ENCODE measurements around the gene PDE7B.
"Not testable (repeated sequence)": the region's sequence is repeated elsewhere in the genome, so short reads cannot be mapped to it uniquely, and the experiment has no call there.

PDE7B gene

DNA sequence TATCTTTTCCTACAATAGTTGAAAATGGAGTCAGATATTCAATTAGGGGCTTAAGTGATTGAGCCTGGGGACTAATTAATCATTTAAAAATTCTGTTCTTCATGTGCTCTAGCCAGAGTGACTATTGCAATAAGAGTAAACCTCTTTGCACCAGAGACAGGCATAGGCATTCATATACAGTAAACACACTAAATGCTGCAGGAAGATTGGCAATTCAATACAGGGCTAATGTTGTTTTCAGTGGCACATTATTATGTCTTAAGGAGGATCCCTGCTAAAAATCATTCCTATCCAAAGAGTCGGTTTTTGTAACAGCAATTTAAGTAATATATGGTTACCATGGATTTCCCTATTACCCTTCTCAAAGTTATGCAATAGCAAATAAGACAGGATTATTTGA, 1.2 kb downstream of the PDE7B start:
- no peak for DNase-seq

GRCh38 chr6:135853227-135853626, 1.7 kb downstream of the PDE7B start:
- DNase-seq: no peak

DNA sequence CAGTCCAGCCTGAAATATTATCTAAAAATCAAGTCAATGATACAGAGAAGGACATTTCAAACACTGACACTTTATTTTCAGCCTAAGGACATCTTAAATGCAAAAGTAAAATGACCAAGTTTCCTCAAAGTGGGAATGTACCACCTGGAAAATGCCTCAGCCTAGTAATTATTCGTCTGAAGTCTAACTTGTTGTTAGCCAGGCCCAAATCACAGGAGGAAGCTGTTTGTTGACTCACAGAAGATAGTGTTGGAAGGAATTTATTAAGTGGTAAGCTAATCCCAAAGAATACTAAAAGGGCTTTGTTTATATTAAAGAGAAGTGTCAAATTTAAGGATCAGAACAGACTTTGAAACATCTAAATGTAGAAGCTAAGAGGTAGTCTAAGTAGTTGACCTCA, 2.5 kb downstream of the PDE7B start:
- no peak for DNase-seq

DNA sequence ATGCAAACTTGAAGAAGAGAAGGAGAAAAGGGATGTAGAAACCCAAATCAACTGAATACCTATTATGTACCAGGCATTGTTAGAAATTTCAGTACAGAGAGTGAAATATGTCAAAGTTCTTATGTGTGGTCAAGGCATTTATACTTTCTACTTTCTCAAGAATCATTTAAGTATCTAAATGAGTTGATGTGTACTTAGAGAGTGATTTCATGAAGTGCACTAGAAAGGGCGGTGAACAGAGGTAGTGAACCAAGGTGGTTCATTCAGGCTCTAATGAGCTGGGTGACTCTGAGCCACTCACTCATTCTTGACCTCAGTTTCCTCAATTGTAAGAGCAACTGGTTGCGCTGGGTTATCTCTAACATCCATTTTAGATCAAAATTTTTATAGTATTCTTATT, 3.3 kb downstream of the PDE7B start:
- DNase-seq: no peak

- no peak for DNase-seq
Observed at GRCh38 chr6:135858931-135859330, 7.4 kb downstream of the PDE7B start.

DNA sequence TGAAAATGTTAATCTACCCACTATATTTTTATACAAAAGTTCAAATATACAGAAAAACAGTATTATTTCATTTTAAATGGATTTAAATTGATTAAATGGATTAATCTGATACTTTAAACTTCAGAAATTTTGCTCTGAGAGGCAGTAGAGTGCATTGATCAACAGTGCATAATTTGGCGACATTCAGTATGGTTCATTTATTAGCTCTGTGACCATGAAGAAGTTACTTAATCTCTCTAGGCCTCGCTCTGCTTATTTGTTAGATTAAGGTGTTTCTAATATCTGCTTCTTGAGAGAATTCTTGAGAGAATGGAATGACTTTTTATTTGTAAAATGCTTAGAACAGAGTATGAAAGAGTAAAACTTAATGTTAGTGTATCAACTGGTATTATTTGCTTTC, 8.9 kb downstream of the PDE7B start:
- DNase-seq: no peak

- DNase-seq: no peak
Observed at GRCh38 chr6:135861189-135861588, 9.7 kb downstream of the PDE7B start.

- not testable (repeated sequence) for DNase-seq
Observed at GRCh38 chr6:135864929-135865328, 13.4 kb downstream of the PDE7B start.

GRCh38 chr6:135866445-135867123, 15.1 kb downstream of the PDE7B start:
- DNase-seq: no peak

- no peak for DNase-seq
Observed at GRCh38 chr6:135867332-135867731, 15.8 kb downstream of the PDE7B start.

GRCh38 chr6:135869857-135870256, 18.4 kb downstream of the PDE7B start:
- no peak for DNase-seq

- no peak for DNase-seq
Observed at GRCh38 chr6:135870722-135871121, 19.2 kb downstream of the PDE7B start.

DNA sequence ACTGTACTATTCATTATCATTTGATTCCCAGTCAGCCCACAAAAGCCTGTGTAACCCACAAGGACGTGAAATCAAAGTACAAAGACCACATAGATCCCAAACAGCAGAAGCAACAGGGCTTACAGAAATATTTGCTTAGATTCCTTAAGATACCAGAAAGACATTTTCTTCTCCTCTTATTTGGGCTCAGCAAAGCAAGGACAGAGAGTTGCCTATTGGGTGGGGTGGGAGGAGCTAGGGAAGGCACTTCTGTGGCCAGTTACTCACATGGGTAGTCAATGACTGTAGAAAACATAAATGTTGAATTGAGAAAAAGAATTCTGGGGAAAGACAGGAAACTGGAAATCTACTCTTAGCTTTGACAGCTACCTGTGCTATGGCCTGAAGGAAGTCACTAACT, 19.8 kb downstream of the PDE7B start:
- no peak for DNase-seq

DNA sequence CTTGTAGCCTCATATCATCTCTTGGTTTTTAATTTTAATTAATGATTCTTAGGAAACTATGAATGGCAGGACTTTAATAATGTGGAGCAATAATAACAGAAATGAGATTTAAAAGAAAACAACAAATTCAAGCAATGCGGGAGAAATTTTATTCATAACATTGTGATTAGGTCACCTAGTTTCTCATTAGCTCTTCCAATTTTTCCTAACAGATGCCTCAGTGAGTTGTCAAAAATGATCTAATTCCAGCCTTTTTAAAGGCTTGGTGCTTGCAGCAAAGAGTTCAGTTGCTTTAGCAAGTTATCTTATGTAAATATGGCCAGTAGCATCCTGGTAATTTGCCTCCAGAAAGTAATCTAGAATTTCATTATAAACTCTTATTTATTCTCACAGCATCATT, 20.4 kb downstream of the PDE7B start:
- no peak for DNase-seq

DNA sequence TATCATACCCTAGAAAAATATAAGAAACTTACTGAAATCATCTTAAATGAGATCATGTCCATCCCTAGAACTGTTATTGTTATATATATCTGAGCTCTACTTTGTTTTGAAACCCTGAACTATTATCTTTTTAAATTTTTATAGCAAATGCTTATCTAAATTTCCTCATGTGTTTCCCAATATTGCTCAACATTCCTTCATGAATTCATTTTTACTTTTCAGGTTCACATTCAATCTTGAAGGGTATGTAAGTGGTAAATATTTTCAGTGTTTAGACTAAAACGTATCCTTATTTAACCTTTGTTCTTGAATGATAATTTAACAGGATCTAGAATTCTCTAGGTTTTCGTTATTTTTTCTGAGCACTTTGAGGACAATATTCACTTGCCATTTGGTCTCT, 23.9 kb downstream of the PDE7B start:
- no peak for DNase-seq

- DNase-seq: no peak
Observed at GRCh38 chr6:135876058-135876457, 24.6 kb downstream of the PDE7B start.

DNA sequence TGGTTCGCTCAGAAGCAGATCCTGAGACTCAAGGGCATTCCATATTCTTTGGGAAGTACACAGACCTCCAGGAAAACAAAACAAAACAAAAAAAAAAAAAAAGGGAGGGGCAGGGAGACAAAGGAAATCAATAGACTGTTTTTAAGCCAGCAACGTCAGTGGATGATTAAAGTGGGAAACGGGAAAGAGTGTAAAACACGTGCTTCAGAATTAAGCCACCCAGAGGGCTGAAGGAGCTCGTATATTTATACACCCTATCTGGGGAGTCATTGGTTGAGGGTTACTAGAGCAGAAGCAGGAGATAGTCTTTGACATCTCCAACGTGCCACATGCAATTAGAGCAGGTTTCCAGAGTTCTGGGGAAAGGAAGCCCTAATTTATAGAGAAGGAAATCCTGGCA, 26.2 kb downstream of the PDE7B start:
- DNase-seq: no peak

GRCh38 chr6:135880066-135880972, 28.8 kb downstream of the PDE7B start:
- no peak for DNase-seq

GRCh38 chr6:135883045-135883444, 31.5 kb downstream of the PDE7B start:
- no peak for DNase-seq

DNA sequence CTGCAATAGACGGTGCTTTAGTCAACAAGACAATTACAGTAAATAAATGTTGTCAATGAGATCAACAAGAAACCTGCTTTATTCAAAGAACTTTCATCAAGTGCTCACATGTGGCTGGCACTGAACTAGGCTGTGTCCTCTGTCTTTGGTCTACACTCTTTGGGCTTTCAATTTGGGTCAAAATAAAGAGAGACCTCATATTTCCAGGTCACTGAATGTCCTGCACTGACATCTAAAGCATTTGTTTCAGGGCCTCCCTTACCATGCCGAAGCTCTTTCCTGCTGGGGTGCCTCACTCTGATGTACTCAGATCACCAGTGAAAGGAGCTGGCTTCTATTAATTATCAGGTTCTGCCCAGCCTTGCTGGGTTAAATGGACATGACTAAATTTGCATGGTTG, 32.0 kb downstream of the PDE7B start:
- DNase-seq: no peak

DNA sequence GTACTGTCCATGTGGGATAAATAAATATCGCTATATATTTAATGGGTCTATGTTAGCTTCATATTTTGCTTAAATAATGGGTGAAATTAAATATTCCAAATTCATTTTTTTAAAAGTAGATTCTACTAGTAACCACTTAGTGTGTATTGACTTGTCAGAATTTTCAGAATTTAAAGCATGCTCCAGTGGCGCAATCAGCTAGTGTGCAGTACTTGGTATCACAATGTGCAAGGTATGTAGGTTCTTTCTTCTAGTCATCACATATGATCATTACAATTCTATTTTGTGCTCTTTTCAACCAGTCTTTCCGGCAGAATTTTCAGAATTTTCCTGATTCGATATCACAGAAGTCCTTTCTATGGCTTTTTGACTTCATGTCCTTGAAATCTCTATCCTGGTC, 32.6 kb downstream of the PDE7B start:
- no peak for DNase-seq

DNA sequence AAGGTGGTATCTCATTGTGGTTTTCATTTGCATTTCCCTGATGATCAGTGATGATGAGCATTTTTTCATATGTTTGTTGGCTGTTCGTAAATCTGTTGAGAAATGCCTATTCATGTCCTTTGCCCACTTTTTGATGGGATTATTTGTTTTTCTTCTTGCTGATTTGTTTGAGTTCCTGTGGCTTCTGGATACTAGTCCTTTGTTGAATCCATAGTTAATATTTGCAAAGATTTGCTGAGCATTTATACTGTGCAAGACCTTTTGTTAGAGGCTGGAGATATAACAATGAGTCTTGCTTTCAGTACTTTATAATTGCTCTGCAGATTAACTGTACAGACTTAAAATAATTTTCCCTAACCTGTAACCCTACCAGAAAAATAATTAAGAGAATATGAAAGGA, 35.6 kb downstream of the PDE7B start:
- DNase-seq: no peak

- DNase-seq: no peak
Observed at GRCh38 chr6:135888818-135889217, 37.3 kb downstream of the PDE7B start.

GRCh38 chr6:135890876-135891275, 39.4 kb downstream of the PDE7B start:
- no peak for DNase-seq

GRCh38 chr6:135891710-135892109, 40.2 kb downstream of the PDE7B start:
- no peak for DNase-seq

Measured in hematopoietic multipotent progenitor cell treated with erythropoietin and hydrocortisone succinate and interleukin-3 and kit ligand, for 8 days (in vitro differentiated cells).